A549 (cell line): ENCODE measurements around the gene ALKBH6.

Source experiments
- FOSL2 ChIP-seq, 2 experiments: fragments of 450-650 bp in 1 of 2; fragments of >200 bp in 1 of 2; sonication (Bioruptor Twin) in 1 of 2; formaldehyde crosslinking; IDR thresholded peaks; 2 replicates each; pipeline versions ENCODE4 v1.5.0 to v1.6.1; 2016 to 2020; ENCODE audit warnings: mild to moderate bottlenecking in 1 of 2, moderate library complexity in 1 of 2
- HOXA7 ChIP-seq: fragments of 250-450 bp; sonication (Bioruptor Pico); IDR thresholded peaks from 2 replicates; pipeline ENCODE4 v1.5.0; 2020; ENCODE audit warnings: mild to moderate bottlenecking, moderate library complexity

DNA sequence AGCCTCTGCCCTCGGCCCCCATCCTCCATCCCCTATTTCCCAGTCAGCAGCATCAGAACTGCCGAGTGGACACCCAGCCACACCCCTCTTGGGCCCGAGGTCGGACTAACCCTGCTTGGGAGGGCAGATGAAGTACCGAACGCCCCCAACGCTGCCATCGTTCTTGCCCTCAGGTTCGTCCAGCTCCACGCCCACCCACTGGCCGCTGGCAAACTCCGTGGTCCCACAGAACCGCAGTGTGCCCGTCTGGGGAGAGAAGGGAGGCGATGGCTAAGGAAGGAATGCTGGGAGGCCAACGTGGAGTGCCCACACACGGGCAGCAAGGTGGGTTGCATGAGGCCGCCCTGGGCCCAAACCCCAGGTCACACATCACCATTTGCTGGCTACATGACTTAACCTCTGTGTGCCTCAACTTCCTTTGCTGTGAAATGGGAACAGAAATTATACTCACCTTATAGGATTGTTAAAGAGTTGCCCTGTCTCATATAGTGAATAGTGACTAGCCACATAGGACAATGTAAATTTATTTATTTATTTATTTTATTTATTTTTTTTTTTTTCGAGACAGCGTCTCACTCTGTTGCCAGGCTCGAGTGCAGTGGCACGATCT lies 5.2 kb upstream of the ALKBH6 start:
- TF ChIP-seq FOSL2 (IDR thresholded peaks at IDR 0.05), result no peak
- no peak for TF ChIP-seq FOSL2 (CRISPR knock-in tag; IDR thresholded peaks at IDR 0.05)
- no peak for TF ChIP-seq HOXA7 (CRISPR knock-in tag)
